ELF-1 (cell line): ENCODE data around the gene CYP2J2.
A peak's percentile ranks its signal among the peaks of the same experiment; 100 is the strongest.
"Not testable (repeated sequence)": the region's sequence is repeated elsewhere in the genome, so short reads cannot be mapped to it uniquely, and the experiment has no call there.

Experiments
- DNase-seq: peaks from one replicate; pipeline ENCODE4 v3.0.0-alpha.2; 2016; ENCODE audit warnings: low read depth, low spot score

Gene CYP2J2

GRCh38 chr1:59919746-59920145 is 6.8 kb downstream of the CYP2J2 start:
- no peak for DNase-seq

- DNase-seq = no peak
Observed at GRCh38 chr1:59917785-59918180, 8.8 kb downstream of the CYP2J2 start.

- DNase-seq = no peak
Observed at GRCh38 chr1:59917026-59917784, 9.4 kb downstream of the CYP2J2 start.

- no peak for DNase-seq
Observed at GRCh38 chr1:59915516-59915915, 11.1 kb downstream of the CYP2J2 start.

GRCh38 chr1:59914791-59915286 is 11.7 kb downstream of the CYP2J2 start:
- DNase-seq = not testable (repeated sequence)

GRCh38 chr1:59908682-59909081 is 17.9 kb downstream of the CYP2J2 start:
- no peak for DNase-seq

GRCh38 chr1:59908084-59908483 is 18.5 kb downstream of the CYP2J2 start:
- DNase-seq = no peak

GRCh38 chr1:59906931-59907330 is 19.6 kb downstream of the CYP2J2 start:
- DNase-seq = no peak

GRCh38 chr1:59903141-59903754 is 23.3 kb downstream of the CYP2J2 start:
- DNase-seq = no peak

- no peak for DNase-seq
Observed at GRCh38 chr1:59901770-59902388, 24.7 kb downstream of the CYP2J2 start.

GRCh38 chr1:59900640-59901039 is 25.9 kb downstream of the CYP2J2 start:
- peak; percentile 27 for DNase-seq

GRCh38 chr1:59898927-59899326 is 27.6 kb downstream of the CYP2J2 start:
- no peak for DNase-seq

- DNase-seq = no peak
Observed at GRCh38 chr1:59897165-59897564, 29.4 kb downstream of the CYP2J2 start.

GRCh38 chr1:59892841-59893811 is 33.4 kb downstream of the CYP2J2 start:
- DNase-seq = no peak

- no peak for DNase-seq
Observed at GRCh38 chr1:59885160-59885832, 41.3 kb downstream of the CYP2J2 start.

GRCh38 chr1:59880735-59881134 is 45.8 kb downstream of the CYP2J2 start:
- no peak for DNase-seq

GRCh38 chr1:59879996-59880505 is 46.5 kb downstream of the CYP2J2 start:
- no peak for DNase-seq

- peak; percentile 60 for DNase-seq
Observed at GRCh38 chr1:59879574-59879973, 47.0 kb downstream of the CYP2J2 start.

GRCh38 chr1:59878370-59878769 is 48.2 kb downstream of the CYP2J2 start:
- no peak for DNase-seq

GRCh38 chr1:59877108-59877682 is 49.4 kb downstream of the CYP2J2 start:
- DNase-seq = no peak
